C4-2B (cell line): ENCODE measurements around the gene STRN3.

ENCODE experiments used
- ZFX ChIP-seq: fragments of 450-650 bp; IDR thresholded peaks from 2 replicates; pipeline ENCODE4 v1.6.1; 2017
- TF ChIP-seq, protein P1 (sequence below): fragments of 450-650 bp; conservative IDR thresholded peaks from 2 replicates; pipeline ENCODE4 v1.5.1; 2017; ENCODE audit warnings: mild to moderate bottlenecking

DNA sequence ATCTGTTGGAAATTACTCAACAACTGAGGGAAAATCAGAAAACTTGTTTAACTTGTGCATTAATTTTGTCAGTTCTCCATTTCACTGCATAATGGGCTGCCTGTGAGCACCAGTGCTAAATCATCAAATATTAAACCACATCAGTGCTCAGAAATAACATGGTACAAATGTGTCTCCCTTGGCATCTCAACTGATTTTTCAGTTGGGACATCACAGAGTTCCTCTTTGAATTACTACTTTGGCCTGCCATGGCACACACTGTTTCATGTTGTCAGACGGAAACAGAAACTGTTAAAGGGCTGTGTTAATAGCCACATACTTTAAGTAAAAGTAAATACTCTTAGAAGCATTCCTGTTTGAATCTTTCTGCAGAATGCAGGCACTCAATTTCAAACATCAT is 42.1 kb upstream of the STRN3 start:
- TF ChIP-seq, protein P1, sequence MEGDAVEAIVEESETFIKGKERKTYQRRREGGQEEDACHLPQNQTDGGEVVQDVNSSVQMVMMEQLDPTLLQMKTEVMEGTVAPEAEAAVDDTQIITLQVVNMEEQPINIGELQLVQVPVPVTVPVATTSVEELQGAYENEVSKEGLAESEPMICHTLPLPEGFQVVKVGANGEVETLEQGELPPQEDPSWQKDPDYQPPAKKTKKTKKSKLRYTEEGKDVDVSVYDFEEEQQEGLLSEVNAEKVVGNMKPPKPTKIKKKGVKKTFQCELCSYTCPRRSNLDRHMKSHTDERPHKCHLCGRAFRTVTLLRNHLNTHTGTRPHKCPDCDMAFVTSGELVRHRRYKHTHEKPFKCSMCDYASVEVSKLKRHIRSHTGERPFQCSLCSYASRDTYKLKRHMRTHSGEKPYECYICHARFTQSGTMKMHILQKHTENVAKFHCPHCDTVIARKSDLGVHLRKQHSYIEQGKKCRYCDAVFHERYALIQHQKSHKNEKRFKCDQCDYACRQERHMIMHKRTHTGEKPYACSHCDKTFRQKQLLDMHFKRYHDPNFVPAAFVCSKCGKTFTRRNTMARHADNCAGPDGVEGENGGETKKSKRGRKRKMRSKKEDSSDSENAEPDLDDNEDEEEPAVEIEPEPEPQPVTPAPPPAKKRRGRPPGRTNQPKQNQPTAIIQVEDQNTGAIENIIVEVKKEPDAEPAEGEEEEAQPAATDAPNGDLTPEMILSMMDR = no peak
- TF ChIP-seq ZFX = no peak
